A673 (cell line): Measurements from ENCODE around the gene BAG5. TPM values are rescaled to one million over a fixed set of nuclear protein-coding genes. Genes with fewer than 3 reads are reported as not detected.
A peak's percentile ranks its signal among the peaks of the same experiment; 100 is the strongest.
"Not testable (repeated sequence)": the region's sequence is repeated elsewhere in the genome, so short reads cannot be mapped to it uniquely, and the experiment has no call there.

Experiments used
- Bru-seq: library from RNA; stranded (reverse); fragments of 400-500 nt; gene quantifications from one replicate; lab custom pipeline; 2021; lab: Mats Ljungman, UMichigan
- BruChase-seq, 2 experiments: library from RNA; stranded (reverse); fragments of 400-500 nt; gene quantifications; one replicate each; lab custom pipeline; 2021; lab: Mats Ljungman, UMichigan
- BruUV-seq: library from RNA; stranded (reverse); fragments of 400-500 nt; replicated peaks from 2 replicates; lab custom pipeline; 2021; lab: Mats Ljungman, UMichigan
- CTCF ChIA-PET: fragments of 300-600 bp; sonication (Branson Sonifier 250); formaldehyde crosslinking; loops from one replicate; lab custom pipeline; 2022; ENCODE audit warnings: antibody characterized with exemption; lab: Charles Lee
- POLR2A ChIA-PET: fragments of 300-600 bp; sonication (Branson Sonifier 250); formaldehyde crosslinking; loops from one replicate; lab custom pipeline; 2022; ENCODE audit warnings: antibody characterized with exemption; ENCODE audit not compliant: low non-redundant PET; lab: Charles Lee
- DNase-seq: peaks from one replicate; pipeline ENCODE4 v3.0.0-alpha.2; 2015; ENCODE audit warnings: low spot score
- H3K27ac ChIP-seq: fragments of 200-600 bp; sonication (generic); 2 replicates; pipeline ENCODE4 v1.5.1; 2016; ENCODE audit warnings: mixed run types, low read depth, mild to moderate bottlenecking, mixed read lengths, antibody characterized with exemption, low read length; ENCODE audit not compliant: poor library complexity, severe bottlenecking
- H3K27me3 ChIP-seq: fragments of 200-600 bp; sonication (generic); replicated peaks from 2 replicates; pipeline ENCODE4 v1.6.1; 2017; ENCODE audit warnings: mixed run types, low read depth, mild to moderate bottlenecking, mixed read lengths, antibody characterized with exemption, low read length; ENCODE audit not compliant: insufficient read depth, poor library complexity
- H3K36me3 ChIP-seq: fragments of 200-600 bp; sonication (generic); 2 replicates; pipeline ENCODE4 v1.6.1; 2016; ENCODE audit warnings: mixed run types, mild to moderate bottlenecking, mixed read lengths, antibody characterized with exemption, low read length; ENCODE audit not compliant: insufficient read depth, poor library complexity, severe bottlenecking
- H3K4me1 ChIP-seq: fragments of 200-600 bp; sonication (generic); 2 replicates; pipeline ENCODE4 v1.6.1; 2017; ENCODE audit warnings: mixed run types, mild to moderate bottlenecking, mixed read lengths, antibody characterized with exemption, low read length; ENCODE audit not compliant: insufficient read depth, poor library complexity, severe bottlenecking
- H3K4me3 ChIP-seq: fragments of 200-600 bp; sonication (generic); 2 replicates; pipeline ENCODE4 v1.5.1; 2016; ENCODE audit warnings: low read depth, mixed run types, mild to moderate bottlenecking, mixed read lengths, low read length; ENCODE audit not compliant: poor library complexity, severe bottlenecking
- H3K9me3 ChIP-seq: fragments of 200-600 bp; sonication (generic); 2 replicates; pipeline ENCODE4 v1.6.1; 2016; ENCODE audit warnings: mixed run types, low read depth, mild to moderate bottlenecking, mixed read lengths, antibody characterized with exemption, low read length; ENCODE audit not compliant: poor library complexity, severe bottlenecking
- CTCF ChIP-seq: fragments of 300-800, 200-600 bp; sonication (generic); conservative IDR thresholded peaks from 2 replicates; pipeline ENCODE4 v1.5.1; 2017; ENCODE audit warnings: low read depth, mild to moderate bottlenecking, antibody characterized with exemption, low read length, moderate library complexity, mixed read lengths
- EZH2 ChIP-seq: fragments of 200-600 bp; sonication (generic); IDR thresholded peaks from 2 replicates; pipeline ENCODE4 v1.6.1; 2017; ENCODE audit warnings: borderline replicate concordance, low read depth, mild to moderate bottlenecking, mixed read lengths, antibody characterized with exemption, low read length; ENCODE audit not compliant: poor library complexity, severe bottlenecking
- intact Hi-C: fragments of 100-400 bp; cut with micrococcal nuclease; formaldehyde crosslinking; loops from one replicate; pipeline ENCODE4 v1.10.0; 2022; ENCODE audit not compliant: unreplicated experiment
- long read RNA-seq: library from polyadenylated mRNA; stranded (forward); transcript quantifications from one replicate; pipeline ENCODE4 v2.0.0, GENCODE V29; 2022
- total RNA-seq: library from RNA; stranded (reverse); gene quantifications from 2 replicates; pipeline ENCODE4 v1.2.3, GENCODE V29; 2021

BAG5 gene
- 35.4 and 39.8 TPM in 2 replicates for total RNA-seq
- Bru-seq, nascent RNA = percentile 95 among the genes with signal in this experiment
- percentile 99 among the genes with signal in this experiment for BruChase-seq, experiment 1, labeled RNA remaining after a 2-hour chase
- percentile 95 among the genes with signal in this experiment for BruChase-seq, experiment 2, labeled RNA remaining after a 6-hour chase
- long read RNA-seq, full-length matches to known transcripts = 48 of 66 reads
- long read RNA-seq, partial matches to known transcripts = 2 of 66 reads
- long read RNA-seq, other reads (novel, unspliced or antisense) = 16 of 66 reads

- no peak for TF ChIP-seq CTCF
- no peak for TF ChIP-seq EZH2
- peaks cover 21% of the 10 kb centered on the region for H3K36me3 ChIP-seq
- H3K27ac ChIP-seq = peak within 1 kb of the TSS; percentile 99
- H3K9me3 ChIP-seq = no peaks in the 10 kb centered on the region
- no peaks in the 10 kb centered on the region for H3K27me3 ChIP-seq
- BruUV-seq = no TSS peak
- peak; percentile 92 for DNase-seq
- ChIA-PET POLR2A (no interaction called here), CTCF (interaction anchor here (0.5 to 0.7 kb wide), 2 partner anchors 8 to 42 kb away, joined by 3 read pairs; no protein-coding TSS in a partner anchor)
- peaks cover 37% of the 10 kb centered on the region for H3K4me1 ChIP-seq
- intact Hi-C loops = no loop called here
- H3K4me3 ChIP-seq = peak within 1 kb of the TSS; percentile 98
These were observed at the start of gene BAG5, which contains the start of gene COA8 for GRCh38 chr14:103562429-103563225. Gene BAG5, minus strand, starts transcription at chr14:103562657. Its CDS starts 1,493 bp downstream, at chr14:103561164. Gene COA8, plus strand, starts transcription at chr14:103562960. Its CDS starts 42 bp downstream, at chr14:103563002.

GRCh38 chr14:103611215-103611614, 48.8 kb upstream of the BAG5 start:
- intact Hi-C loops = no loop called here
- CTCF ChIA-PET = no interaction called here
- H3K4me3 ChIP-seq = no peak overlapping the region
- H3K9me3 ChIP-seq = peaks cover 9% of the 10 kb centered on the region
- H3K27ac ChIP-seq = no peak overlapping the region
- POLR2A ChIA-PET = no interaction called here
- no peaks in the 10 kb centered on the region for H3K27me3 ChIP-seq
- H3K36me3 ChIP-seq = no peaks in the 10 kb centered on the region
- TF ChIP-seq CTCF (no peak), EZH2 (no peak)
- no TSS peak for BruUV-seq
- no peak for DNase-seq
- peaks cover 15% of the 10 kb centered on the region for H3K4me1 ChIP-seq

GRCh38 chr14:103609081-103609480, 46.6 kb upstream of the BAG5 start:
- H3K4me3 ChIP-seq, intact Hi-C loops, BruUV-seq, CTCF ChIA-PET, POLR2A ChIA-PET, H3K27ac ChIP-seq, H3K36me3 ChIP-seq, H3K27me3 ChIP-seq, H3K9me3 ChIP-seq, DNase-seq: not testable (repeated sequence)
- H3K4me1 ChIP-seq = peaks cover 15% of the 10 kb centered on the region
